PC-3 (cell line): ENCODE results near the gene HMOX1. TPM values are rescaled to one million over a fixed set of nuclear protein-coding genes. Genes with fewer than 3 reads are reported as not detected.

ENCODE experiments used
- ATAC-seq: fragments of 200-7000 bp; cut with Tn5 transposase; 2 replicates; pipeline ENCODE4 v1.9.1; 2020; ENCODE audit warnings: mild to moderate bottlenecking, moderate library complexity
- BruUV-seq: library from RNA; stranded (reverse); fragments of 400-500 nt; replicated peaks from 2 replicates; lab custom pipeline; 2021; lab: Mats Ljungman, UMichigan
- CTCF ChIA-PET: fragments of 300-600 bp; sonication (Branson Sonifier 250); formaldehyde crosslinking; loops from one replicate; lab custom pipeline; 2022; ENCODE audit warnings: antibody characterized with exemption; lab: Charles Lee
- POLR2A ChIA-PET: fragments of 300-600 bp; sonication (Branson Sonifier 250); formaldehyde crosslinking; loops from one replicate; lab custom pipeline; 2022; ENCODE audit warnings: antibody characterized with exemption; ENCODE audit not compliant: unreplicated experiment; lab: Charles Lee
- DNase-seq: peaks from one replicate; pipeline ENCODE4 v3.0.0-alpha.2; 2015
- H2AFZ ChIP-seq: fragments of 300-600 bp; sonication (generic); 2 replicates; pipeline ENCODE4 v1.6.0; 2016; ENCODE audit warnings: antibody characterized with exemption, low read length
- H3F3A ChIP-seq: fragments of 300-600 bp; sonication (generic); one replicate; pipeline ENCODE4 v1.6.0; 2017; ENCODE audit warnings: antibody characterized with exemption, low read length, control low read depth, mild to moderate bottlenecking; ENCODE audit not compliant: unreplicated experiment
- H3K27ac ChIP-seq: fragments of 300-600 bp; sonication (generic); 2 replicates; pipeline ENCODE4 v1.5.1; 2016; ENCODE audit warnings: mild to moderate bottlenecking, low read length
- H3K27me3 ChIP-seq: fragments of 300-600 bp; sonication (generic); 2 replicates; pipeline ENCODE4 v1.6.1; 2016; ENCODE audit warnings: low read length, mixed read lengths
- H3K36me3 ChIP-seq: fragments of 300-600 bp; sonication (generic); 2 replicates; pipeline ENCODE4 v1.6.1; 2016; ENCODE audit warnings: low read depth, mixed run types, low read length, mixed read lengths
- H3K4me1 ChIP-seq: fragments of 300-600 bp; sonication (generic); 2 replicates; pipeline ENCODE4 v1.5.1; 2016; ENCODE audit warnings: low read length; ENCODE audit not compliant: insufficient read depth
- H3K4me2 ChIP-seq: fragments of 300-600 bp; sonication (generic); 2 replicates; pipeline ENCODE4 v1.6.0; 2016; ENCODE audit warnings: low read length
- H3K4me3 ChIP-seq: fragments of 300-600 bp; sonication (generic); 2 replicates; pipeline ENCODE4 v1.5.1; 2016; ENCODE audit warnings: mild to moderate bottlenecking, low read length, mixed read lengths
- H3K79me2 ChIP-seq: fragments of 300-600 bp; sonication (generic); 2 replicates; pipeline ENCODE4 v1.6.1; 2017; ENCODE audit warnings: low read length, mixed read lengths
- H3K9ac ChIP-seq: fragments of 300-600 bp; sonication (generic); 2 replicates; pipeline ENCODE4 v1.6.0; 2016; ENCODE audit warnings: mild to moderate bottlenecking, low read length
- H3K9me2 ChIP-seq: fragments of 300-600 bp; sonication (generic); replicated peaks from 2 replicates; pipeline ENCODE4 v1.6.1; 2016; ENCODE audit warnings: mixed run types, low read length, mixed read lengths
- H3K9me3 ChIP-seq: fragments of 300-600 bp; sonication (generic); 2 replicates; pipeline ENCODE4 v1.6.1; 2016; ENCODE audit warnings: low read length, mixed read lengths
- H4K20me1 ChIP-seq: fragments of 300-600 bp; sonication (generic); 2 replicates; pipeline ENCODE4 v1.6.1; 2016; ENCODE audit warnings: low read length, mixed read lengths
- CTCF ChIP-seq: fragments of 300-600 bp; sonication (generic); conservative IDR thresholded peaks from 2 replicates; pipeline ENCODE4 v1.5.1; 2017; ENCODE audit warnings: antibody characterized with exemption, low read depth, mild to moderate bottlenecking, low read length
- EZH2 ChIP-seq: fragments of 300-600 bp; sonication (generic); IDR thresholded peaks from one replicate; pipeline ENCODE4 v1.6.1; 2017; ENCODE audit warnings: antibody characterized with exemption, mild to moderate bottlenecking, low read length; ENCODE audit not compliant: unreplicated experiment
- EZH2phosphoT487 ChIP-seq: fragments of 300-600 bp; sonication (generic); IDR thresholded peaks from 2 replicates; pipeline ENCODE4 v1.6.1; 2018; ENCODE audit warnings: mild to moderate bottlenecking, antibody characterized with exemption, low read length, borderline replicate concordance
- intact Hi-C: fragments of 100-400 bp; cut with micrococcal nuclease; formaldehyde crosslinking; loops from 2 replicates; pipeline ENCODE4 v1.9.0; 2023
- total RNA-seq: library from RNA; depleted of rRNA; stranded (reverse); fragments of >200 nt; gene quantifications from 2 replicates; pipeline ENCODE4 v1.2.3, GENCODE V29; 2014

Gene HMOX1
- total RNA-seq, 1 experiment from 2014 or later, result 16.5 TPM

- H3K4me2 ChIP-seq, result peak overlapping the region; percentile 55
- 0 out of 2 replicates have a peak overlapping the region, but pooled peaks have one; percentile 9 for H2AFZ ChIP-seq
- peak overlapping the region; percentile 19; the same call in 1 of the 2 replicates for H3K4me3 ChIP-seq
- ChIA-PET CTCF (interaction anchor here (1.6 kb wide), 1 partner anchor 75 kb away, joined by 5 read pairs; no protein-coding TSS in a partner anchor), POLR2A (interaction anchor here (0.5 kb wide), 1 partner anchor 1833 kb away, joined by 3 read pairs; no protein-coding TSS in a partner anchor)
- peaks cover 31% of the 10 kb centered on the region for H3K4me1 ChIP-seq
- no peaks in the 10 kb centered on the region for H3K79me2 ChIP-seq
- peaks cover 8% of the 10 kb centered on the region for H3K36me3 ChIP-seq
- H3K27me3 ChIP-seq, result no peaks in the 10 kb centered on the region
- TF ChIP-seq EZH2 (no peak), EZH2phosphoT487 (no peak), CTCF (no peak)
- H3K27ac ChIP-seq, result peak overlapping the region; percentile 73
- H3F3A ChIP-seq, result no peaks in the 10 kb centered on the region
- H3K9me2 ChIP-seq, result no peaks in the 10 kb centered on the region
- no peaks in the 10 kb centered on the region for H4K20me1 ChIP-seq
- peak; percentile 82 for ATAC-seq
- intact Hi-C loops, result no loop called here
- no TSS peak for BruUV-seq
- no peaks in the 10 kb centered on the region for H3K9me3 ChIP-seq
- peak overlapping the region; percentile 37; the same call in 1 of the 2 replicates for H3K9ac ChIP-seq
- DNase-seq, result peak; percentile 75
Measured at GRCh38 chr22:35425971-35426800, 45.3 kb downstream of the HMOX1 start.

GRCh38 chr22:35426801-35427140, 45.9 kb downstream of the HMOX1 start:
- Histone ChIP-seq H3K4me2 (peak overlapping the region; percentile 55), H3K4me1 (peaks cover 31% of the 10 kb centered on the region), H3K27ac (peak overlapping the region; percentile 73), H3K36me3 (peaks cover 9% of the 10 kb centered on the region), H3K9me2 (no peaks in the 10 kb centered on the region), H3F3A (no peaks in the 10 kb centered on the region), H2AFZ (0 out of 2 replicates have a peak overlapping the region, but pooled peaks have one; percentile 9), H3K9me3 (no peaks in the 10 kb centered on the region), H3K79me2 (no peaks in the 10 kb centered on the region), H3K4me3 (peak overlapping the region; percentile 19; the same call in 1 of the 2 replicates), H4K20me1 (no peaks in the 10 kb centered on the region), H3K9ac (peak overlapping the region; percentile 37; the same call in 1 of the 2 replicates), H3K27me3 (no peaks in the 10 kb centered on the region)
- no peak for DNase-seq
- BruUV-seq, result no TSS peak
- ChIA-PET POLR2A (no interaction called here), CTCF (interaction anchor here (0.7 to 1.6 kb wide), 2 partner anchors 75 to 76 kb away, joined by 5 read pairs; no protein-coding TSS in a partner anchor)
- no peak for ATAC-seq
- TF ChIP-seq EZH2phosphoT487 (no peak), EZH2 (no peak), CTCF (no peak)
- intact Hi-C loops, result no loop called here
